OCI-LY1 (cell line): ENCODE data around the gene FA2H.

Experiments used
- CTCF ChIP-seq: fragments of 200-600 bp; sonication (generic), shearing (Covaris generic); IDR thresholded peaks from 2 replicates; pipeline ENCODE4 v1.5.1; 2017; ENCODE audit warnings: mild to moderate bottlenecking, antibody characterized with exemption, low read length, moderate library complexity, mixed read lengths
- EZH2 ChIP-seq: fragments of 200-600 bp; sonication (generic), shearing (Covaris generic); IDR thresholded peaks from 2 replicates; pipeline ENCODE4 v1.8.0; 2017; ENCODE audit warnings: borderline replicate concordance, mixed run types, mild to moderate bottlenecking, antibody characterized with exemption, low read length, moderate library complexity, mixed read lengths

- no peak for TF ChIP-seq CTCF
- TF ChIP-seq EZH2, result no peak
Measured at GRCh38 chr16:74756203-74756602, 18.4 kb downstream of the FA2H start.
